ENCODE results near the gene MOB3A. TPM values are rescaled to one million over a fixed set of nuclear protein-coding genes. Genes with fewer than 3 reads are reported as not detected.
"Not testable (repeated sequence)": the region's sequence is repeated elsewhere in the genome, so short reads cannot be mapped to it uniquely, and the experiment has no call there.

MOB3A gene
- total RNA-seq, 1 donor from 2014 or later, result 14.3 TPM

DNA sequence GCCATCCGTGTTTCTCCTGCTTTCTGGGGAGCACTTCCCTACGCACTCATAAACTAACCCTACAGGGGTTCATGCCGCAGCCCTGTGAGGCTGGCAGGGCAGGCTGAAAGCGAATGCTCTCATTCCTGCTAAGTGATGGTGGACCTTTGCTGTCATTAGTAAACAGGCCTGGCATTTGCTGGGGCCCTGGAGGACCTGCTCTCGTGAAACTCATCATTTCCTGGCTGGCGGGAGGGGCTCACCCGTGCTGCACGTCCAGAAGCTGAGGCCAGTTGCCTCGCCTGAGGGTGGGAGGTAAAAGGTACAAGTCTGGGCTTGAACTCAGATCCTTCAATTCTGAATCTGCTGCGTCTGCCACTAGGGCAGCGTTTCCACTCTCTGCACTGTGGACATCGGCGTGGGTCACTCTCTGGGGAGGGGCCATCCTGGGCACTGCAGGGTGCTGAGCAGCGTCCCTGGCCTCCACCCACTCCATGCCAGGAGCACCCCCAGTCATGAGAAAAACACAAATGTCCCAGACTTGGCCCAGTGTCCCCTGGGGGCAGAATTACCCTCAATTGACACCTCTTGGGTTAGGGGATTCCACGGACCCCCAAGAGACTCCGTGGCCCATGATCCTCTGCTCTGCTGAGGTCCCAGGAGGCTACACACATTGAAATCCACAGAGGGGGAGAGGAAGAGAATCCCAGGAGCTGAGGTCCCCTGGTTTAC, 7.0 kb downstream of the MOB3A start:
- intact Hi-C loops (cut with DNase I), result no loop called here
- no peak for DNase-seq (ENCODE audit: missing footprints)
- ATAC-seq, result no peak

DNA sequence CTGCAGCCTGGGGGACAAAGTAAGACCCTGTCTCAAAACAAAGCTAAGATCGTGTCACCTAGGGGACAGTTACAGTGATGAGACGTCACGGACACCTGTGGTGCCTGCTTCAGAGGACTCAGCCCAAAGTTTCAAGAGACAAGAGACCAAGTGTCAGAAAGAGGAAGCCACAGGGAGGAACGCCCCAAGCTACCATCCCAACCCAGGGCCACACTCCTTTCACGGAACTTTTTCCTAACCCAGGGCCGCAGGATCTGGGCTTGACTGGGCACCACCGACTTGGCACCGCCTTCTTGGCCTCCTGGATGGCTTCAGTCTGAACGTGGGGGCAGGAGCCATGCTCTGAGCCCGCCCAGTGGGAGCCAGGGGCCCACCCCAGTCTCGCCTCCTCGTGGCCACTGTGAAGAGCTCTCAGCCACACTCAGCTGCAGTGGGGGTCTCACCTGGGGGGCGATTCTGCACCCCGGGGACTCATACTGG, 8.5 kb downstream of the MOB3A start:
- DNase-seq (ENCODE audit: missing footprints) (no peak), ATAC-seq (no peak)
- intact Hi-C loops (cut with DNase I), result no loop called here

DNA sequence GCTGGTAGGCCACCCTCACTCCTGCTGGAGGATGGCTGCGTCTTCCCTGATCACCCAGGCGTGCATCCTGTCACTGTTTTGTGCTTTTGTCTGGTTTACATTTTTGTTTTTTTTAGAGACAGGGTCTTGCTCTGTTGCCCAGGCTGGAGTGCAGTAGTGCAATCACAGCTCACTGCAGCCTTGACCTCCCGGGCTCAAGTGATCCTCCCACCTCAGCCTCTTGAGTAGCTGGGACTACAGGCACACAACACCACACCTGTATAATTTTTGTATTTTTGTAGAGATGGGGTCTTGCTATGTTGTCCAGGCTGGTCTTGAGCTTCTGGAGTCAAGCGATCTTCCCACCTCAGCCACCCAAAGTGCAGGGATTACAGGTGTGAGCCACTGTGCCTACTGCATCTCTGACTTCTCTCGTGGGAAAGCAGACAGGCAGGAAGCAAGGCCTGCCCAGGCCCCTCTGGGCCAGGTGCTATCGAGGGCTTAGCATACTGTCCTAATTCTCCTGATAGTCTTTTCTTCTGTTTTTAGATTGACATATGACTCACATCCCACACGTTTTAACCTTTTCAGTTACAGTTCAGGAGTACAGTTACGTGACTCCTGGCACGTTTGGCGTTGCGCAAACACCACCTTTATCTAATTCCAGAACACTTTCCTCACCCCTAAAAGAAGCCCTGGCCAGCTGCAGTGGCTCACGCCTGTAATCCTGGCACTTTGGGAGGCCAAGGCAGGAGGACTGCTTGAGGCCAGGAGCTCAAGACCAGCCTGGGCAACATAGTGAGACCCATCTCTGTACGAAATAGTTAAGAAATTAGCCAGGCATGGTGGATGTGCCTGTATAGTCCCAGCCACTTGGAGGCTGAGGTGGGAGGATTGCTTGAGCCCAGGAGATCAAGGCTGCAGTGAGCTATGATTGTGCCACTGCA, 9.2 kb downstream of the MOB3A start:
- ATAC-seq; DNase-seq (ENCODE audit: missing footprints); intact Hi-C loops (cut with DNase I): not testable (repeated sequence)

DNA sequence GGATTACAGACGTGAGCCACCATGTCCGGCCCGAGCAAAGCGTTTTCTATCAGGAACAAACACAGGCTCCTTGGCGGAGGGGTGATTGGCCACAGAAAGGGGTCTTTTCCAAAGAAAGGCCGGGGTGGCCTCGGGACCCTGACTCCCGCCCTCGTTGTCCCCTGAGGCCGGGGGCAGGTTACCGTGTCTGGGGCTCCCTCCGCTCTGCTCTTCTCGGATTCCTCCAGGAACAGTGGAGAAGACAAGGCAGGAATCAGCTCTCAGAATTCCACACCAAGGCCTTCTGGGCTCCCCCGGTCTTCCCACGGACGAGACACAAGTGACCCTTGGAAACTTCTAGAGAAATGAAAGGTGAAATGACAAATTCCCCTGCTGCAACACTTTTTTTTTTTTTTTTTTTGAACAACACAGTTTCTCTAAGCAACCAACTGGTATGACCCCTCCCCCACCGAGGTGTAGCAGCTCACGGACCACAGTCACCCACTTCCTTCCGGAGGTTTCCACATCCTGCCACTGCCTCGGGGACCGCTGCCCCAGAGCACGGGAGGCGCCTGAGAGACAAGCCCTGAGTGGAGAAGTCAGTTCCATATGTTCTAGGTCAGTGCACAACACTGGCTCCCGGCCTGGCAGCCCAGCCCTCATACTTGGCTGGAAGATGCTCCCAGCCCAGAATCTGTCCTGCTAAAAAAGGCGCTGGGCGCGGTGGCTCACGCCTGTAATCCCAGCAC, 11.0 kb downstream of the MOB3A start:
- peak; percentile 66 for ATAC-seq
- peak; percentile 92 for DNase-seq (ENCODE audit: missing footprints)
- intact Hi-C loops (cut with DNase I), result no loop called here

DNA sequence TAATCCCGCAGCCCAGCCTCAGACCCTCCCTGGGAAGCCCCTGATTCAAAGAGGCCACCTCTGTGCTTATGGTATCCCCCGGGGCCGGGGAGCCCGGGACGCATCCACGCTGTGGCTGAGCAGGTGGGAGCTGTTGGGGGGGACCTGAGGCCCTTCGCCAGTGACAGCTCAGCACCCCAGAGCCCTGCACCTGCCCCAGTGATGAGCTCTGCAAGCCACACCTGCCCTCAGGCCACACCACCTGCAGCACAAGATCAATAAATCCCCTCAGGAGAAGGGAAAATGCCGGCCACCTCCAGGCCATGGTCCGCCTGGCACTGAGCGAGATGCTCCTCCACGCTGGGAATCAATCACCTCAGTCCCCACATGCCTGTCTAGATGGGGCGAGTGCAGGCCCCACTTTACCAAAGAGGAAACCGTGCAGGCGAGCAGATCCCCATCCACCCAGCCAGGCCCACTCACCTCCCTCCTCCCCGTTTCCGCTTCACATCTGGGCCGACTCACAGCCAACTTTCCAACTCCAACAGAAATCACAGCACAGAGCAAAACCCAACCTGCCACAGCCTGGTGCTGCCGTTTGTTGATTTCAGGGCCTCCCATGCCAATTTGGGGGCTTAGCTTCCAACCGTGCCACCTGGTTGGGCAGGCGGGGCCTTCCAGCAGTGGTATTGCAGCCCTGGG, 12.8 kb downstream of the MOB3A start:
- DNase-seq (ENCODE audit: missing footprints), result peak; percentile 71
- intact Hi-C loops (cut with DNase I), result no loop called here
- no peak for ATAC-seq

DNA sequence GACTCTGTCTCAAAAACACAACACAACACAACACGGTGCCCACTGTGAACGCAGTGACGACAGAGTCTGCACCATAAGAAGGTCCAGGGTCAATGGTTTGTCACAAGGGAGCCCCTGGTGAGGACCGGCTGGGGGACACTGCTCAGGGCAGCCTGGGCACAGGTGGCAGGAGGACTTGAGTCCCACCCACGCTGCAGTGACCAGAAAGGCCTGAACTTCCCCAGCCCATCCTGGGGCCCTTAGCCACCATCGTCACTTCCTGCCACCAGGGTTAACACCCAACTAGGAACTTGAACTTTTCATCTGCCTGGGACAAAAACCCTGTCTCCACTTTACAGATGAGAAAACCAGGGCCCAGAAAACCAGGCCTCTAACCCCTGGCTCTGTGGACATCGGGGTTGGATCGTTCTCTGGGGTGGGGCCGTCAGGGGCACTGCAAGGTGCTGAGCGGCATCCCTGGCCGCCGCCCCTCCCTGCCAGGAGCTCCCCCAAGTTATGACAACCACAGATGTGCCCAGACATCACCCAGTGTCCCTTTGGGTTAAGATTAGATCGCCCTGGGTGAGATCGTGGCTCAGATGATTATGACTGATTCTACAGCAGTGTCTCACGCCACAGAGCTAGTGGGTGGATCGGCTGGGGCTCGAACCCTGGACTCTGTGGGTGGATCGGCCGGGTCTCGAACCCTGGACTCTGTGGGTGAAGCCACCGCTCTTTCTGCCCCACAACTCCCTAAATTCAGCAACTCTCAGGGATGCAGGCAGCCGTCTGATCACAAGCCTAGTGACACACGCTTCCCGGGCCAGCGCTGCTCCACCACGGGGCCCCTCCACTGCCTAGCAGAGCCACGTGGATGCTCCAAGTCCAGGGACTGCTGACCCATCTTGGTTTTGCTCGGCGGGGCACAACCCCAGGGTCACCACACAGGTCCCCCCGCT, 14.0 kb downstream of the MOB3A start:
- ATAC-seq, result peak; percentile 24
- intact Hi-C loops (cut with DNase I), result no loop called here

DNA sequence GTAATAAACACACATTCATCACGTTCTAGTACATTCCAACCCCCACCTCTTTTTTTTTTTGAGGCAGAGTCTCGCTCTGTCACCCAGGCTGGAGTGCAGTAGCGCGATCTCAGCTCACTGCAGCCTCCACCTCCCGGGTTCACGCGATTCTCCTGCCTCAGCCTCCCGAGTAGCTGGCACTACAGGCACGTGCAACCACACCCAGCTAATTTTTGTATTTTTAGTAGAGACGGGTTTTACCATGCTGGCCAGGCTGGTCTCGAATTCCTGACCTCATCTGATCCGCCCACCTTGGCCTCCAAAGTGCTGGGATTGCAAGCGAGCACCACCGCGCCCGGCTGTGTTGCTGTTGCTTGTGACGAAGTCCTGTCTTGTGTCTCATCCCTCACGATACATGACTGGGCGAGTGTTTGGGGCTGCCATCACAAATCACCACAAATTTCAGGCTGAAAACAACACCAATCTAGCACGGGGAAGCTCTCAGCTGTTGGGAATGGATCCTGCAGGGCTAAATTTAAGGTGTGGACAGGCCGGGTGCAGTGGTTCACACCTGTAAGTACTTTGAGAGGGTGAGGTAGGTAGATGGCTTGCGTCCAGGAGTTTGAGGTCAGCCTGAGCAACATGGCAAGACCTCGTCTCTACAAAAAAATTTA, 15.7 kb downstream of the MOB3A start:
- ATAC-seq (no peak), DNase-seq (ENCODE audit: missing footprints) (no peak)
- intact Hi-C loops (cut with DNase I), result no loop called here

More for the DNA sequence above, 14.0 kb downstream of the MOB3A start:
- DNase-seq (ENCODE audit: missing footprints), result peak; percentile 75

DNA sequence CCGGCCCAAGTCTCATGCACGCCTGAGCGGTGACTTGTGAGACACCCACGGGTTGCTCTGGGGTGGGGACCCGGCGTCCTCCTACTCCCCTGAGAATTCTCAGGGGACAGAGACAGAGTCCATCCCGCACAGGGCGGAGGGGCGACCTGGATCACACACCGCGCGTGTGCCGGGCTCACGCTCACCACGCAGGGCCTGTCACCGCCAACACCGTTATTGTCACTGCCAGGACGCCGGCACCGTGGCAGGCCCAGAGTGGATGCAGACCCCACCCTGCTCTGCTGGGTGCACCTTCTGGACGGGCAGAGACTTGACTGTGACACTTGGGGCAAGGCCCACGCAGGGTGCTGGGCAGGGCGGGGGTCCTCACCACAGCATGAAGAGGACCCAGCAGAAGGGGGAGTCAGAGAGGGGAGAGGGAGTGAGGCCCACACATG, 16.2 kb downstream of the MOB3A start:
- intact Hi-C loops (cut with DNase I), result no loop called here
- no peak for ATAC-seq
- DNase-seq (ENCODE audit: missing footprints), result no peak

DNA sequence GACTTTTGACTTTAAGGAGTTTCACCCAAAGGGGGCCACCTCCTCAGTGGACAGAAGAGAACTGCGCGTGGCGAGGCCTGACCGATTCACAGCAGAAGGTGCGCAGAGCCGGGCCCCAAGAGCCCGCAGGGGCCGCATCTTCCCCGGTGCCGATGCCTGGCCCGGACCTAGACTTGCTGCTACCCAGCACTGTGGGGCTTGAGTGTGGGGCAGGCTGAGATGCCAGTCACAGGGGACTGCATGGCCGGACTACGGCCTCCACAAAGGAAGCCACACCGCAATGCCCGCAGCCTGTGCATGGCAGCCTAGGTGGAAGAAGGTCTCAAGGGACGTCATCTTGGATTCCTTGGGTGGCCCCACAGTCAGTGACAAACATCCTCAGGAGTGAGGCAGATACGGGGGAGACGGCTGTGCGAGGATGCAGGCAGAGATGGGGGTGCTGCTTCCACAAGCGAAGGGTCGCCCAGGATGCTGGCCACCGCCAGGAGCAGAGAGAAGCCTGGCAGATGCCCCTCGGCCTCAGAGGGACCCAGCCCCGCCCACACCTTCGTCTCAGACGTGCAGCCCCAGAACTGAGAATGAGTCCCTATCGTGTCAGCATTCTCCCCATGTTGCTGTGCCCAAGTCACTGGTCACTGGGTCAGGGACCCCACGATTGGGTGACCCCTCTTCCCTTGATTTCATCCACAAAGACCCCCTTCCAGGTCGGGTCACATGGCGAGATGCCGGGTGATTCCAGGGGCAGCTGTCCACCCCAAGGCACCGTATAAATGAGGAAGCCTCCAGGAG, 16.9 kb downstream of the MOB3A start:
- no peak for DNase-seq (ENCODE audit: missing footprints)
- ATAC-seq, result no peak
- intact Hi-C loops (cut with DNase I), result no loop called here

DNA sequence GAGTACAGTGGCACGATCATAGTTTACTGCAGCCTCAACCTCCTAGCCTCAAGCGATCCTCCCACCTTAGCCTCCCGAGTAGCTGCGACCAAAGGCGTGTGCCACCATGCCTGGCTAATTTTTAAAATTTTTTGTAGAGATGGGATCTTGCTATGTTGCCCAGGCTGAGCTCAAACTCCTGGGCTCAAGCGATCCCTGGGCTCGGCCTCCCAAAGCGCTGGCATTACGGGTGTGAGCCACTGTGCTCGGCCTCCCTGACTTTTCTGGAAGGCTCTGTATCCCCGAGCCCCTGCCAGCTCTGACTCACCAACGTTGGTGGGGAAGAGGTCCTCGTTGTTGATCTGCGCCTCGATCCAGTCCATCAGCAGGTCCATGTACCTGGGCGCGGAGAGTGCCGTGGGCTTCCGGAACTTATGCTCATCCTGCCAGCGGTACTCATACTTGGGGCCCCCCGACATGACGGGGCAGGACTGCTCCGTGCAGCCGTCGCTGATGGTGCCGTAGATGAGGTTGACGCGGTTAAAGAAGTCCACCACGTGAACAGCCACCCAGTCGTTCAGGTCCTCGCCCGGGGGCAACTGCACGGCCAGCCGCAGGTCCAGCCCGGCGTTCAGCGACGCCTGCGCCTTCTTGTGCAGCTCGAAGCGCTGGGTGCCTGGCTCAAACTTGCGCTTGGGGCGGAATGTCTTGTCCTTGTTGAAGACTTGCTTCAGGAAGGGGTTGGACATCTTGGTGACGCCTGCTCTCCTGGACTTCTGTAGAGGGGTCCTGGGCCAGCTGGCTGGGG, 18.1 kb downstream of the MOB3A start:
- ATAC-seq, result no peak
- intact Hi-C loops (cut with DNase I), result no loop called here
- DNase-seq (ENCODE audit: missing footprints), result no peak

DNA sequence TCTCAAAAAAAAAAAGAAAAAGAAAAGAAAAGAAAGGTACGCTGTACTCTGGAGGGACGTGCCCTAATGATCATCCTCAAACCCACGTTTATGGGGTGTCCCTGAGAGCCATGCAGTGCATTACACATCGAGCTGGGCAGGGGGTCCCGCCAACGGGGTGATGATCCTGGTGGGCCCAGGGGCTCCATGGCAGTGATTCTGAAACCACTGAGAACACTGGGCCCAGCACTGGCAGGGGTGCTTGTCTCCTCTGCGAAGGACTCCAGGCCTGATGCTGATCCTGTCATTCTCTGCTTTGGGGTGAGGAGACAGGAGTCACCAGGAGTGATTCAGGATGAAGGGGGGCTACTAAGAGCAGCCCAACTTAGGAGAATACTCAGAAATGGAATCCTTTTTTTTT, 18.7 kb downstream of the MOB3A start:
- no peak for DNase-seq (ENCODE audit: missing footprints)
- no peak for ATAC-seq
- intact Hi-C loops (cut with DNase I), result no loop called here

DNA sequence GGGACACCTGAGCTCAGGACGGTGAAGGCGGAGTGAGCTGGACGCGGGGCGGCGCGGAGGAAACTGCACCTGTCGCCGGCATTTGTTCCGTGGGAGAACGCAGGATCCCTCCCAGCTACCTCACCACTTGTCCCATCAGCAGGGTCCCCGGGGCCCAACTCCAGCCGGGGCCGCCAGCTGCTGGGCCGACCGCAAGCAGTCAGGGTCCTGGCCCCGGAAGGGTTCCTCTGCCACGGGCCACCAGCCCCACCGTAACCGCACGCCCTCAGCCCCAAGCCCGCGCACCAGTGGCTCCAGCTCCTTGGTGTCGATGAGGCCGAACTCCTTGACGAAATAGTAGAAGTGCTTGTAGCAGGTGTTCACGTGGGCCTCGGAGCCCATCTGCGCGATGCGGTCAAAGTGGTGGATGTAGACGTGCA, 19.6 kb downstream of the MOB3A start:
- DNase-seq (ENCODE audit: missing footprints), result no peak
- intact Hi-C loops (cut with DNase I), result no loop called here
- no peak for ATAC-seq

DNA sequence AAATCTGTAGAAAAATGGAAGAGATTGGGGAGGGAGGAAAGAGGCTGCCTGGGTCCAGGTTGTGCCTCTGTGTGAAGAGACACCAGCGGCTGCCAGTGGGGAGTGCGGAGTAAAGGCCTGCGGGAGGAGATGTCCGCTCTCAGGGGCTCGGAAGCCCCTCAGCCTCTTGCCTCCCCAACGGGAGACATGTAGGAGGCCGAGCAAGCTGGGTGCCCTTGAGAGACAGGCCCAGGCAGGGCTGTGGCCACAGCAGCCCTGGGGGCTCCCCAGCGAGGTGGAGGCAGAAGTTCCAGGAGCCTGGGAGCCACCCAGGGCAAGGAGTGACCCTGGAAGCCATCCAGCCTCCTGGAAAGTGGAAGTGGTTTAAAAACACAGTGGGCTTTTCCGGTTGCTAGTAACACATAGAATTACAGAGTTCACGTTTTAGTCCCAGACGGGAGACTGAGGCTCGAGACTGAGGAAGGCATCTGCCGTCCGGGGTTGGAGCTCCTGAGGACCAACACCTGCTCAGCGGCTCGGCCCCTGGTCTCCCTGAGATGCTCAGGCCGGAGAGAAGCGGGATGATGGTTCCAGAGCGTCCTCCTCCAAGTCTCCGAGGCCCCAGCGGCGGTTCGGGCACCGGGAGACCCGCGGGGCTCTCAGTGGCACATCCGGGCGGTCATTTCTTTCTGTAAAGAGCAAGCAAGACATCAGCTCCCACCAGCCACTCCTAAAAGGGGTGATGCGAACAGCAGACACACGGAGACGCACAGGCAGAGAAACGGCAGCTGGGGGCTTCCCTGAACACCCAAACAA, 23.2 kb downstream of the MOB3A start:
- ATAC-seq, result no peak
- intact Hi-C loops (cut with DNase I), result no loop called here
- DNase-seq (ENCODE audit: missing footprints), result no peak

DNA sequence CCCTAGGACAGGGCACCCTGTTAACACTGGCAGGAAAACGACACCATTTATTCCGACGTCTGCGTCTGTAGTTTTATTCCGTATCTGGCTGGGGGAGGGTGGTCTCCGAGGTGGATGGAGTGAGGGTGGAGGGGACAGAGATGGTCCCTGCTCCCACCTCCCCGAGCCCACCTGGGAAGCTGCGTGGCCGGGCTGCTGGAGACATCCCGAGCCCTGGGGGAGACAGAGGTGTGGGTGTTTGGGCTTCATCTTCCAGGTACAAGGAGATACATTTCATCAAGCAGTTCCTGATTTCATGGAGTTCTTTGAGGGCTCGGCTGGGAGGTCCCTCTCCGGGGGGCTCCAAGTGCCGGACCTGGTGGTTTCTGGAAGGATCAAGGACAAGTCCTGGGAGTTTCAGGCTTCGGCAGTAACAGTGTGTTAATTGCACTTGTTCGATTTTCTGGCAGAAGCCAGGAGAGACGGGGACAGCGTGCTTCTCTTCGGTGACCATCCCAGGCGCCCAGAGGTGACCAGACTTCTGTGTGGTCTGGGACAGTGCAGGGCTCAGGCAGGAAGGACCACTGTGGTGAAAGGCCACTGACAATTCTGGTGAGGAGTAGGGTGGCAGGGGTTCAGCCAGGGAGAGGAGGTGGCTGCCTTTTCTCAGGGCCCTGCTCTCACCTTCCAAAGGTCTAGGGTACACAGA, 25.0 kb downstream of the MOB3A start:
- intact Hi-C loops (cut with DNase I), result no loop called here
- no peak for ATAC-seq
- no peak for DNase-seq (ENCODE audit: missing footprints)

All from Right ventricle myocardium inferior (tissue), 1 donor.